GM12878 (cell line): ENCODE results near the gene RPS6KL1. TPM values are rescaled to one million over a fixed set of nuclear protein-coding genes. Genes with fewer than 3 reads are reported as not detected.

Experiments used
- ATAC-seq: fragments of 200-7000 bp; cut with Tn5 transposase; 3 replicates; pipeline ENCODE4 v1.9.1; 2020; ENCODE audit warnings: mild to moderate bottlenecking, moderate library complexity
- BruUV-seq: library from RNA; stranded (reverse); fragments of 400-500 nt; replicated peaks from 2 replicates; lab custom pipeline; 2021; lab: Mats Ljungman, UMichigan
- CTCF ChIA-PET: fragments of 300-600 bp; sonication (Branson Sonifier 250); formaldehyde crosslinking; extraction: SDS; loops from one replicate; lab custom pipeline; 2021; ENCODE audit warnings: inconsistent platforms; lab: Yijun Ruan, JAX
- POLR2A ChIA-PET: fragments of 350-600 bp; formaldehyde crosslinking; extraction: SDS; loops from one replicate; lab custom pipeline; 2021; ENCODE audit warnings: inconsistent platforms; lab: Charles Lee
- RAD21 ChIA-PET: fragments of 300-600 bp; sonication (Branson Sonifier 250); formaldehyde crosslinking; loops from one replicate; lab custom pipeline; 2023; ENCODE audit warnings: antibody characterized with exemption; ENCODE audit not compliant: unreplicated experiment; lab: Charles Lee
- SMC1A ChIA-PET: fragments of 300-600 bp; sonication (Branson Sonifier 250); formaldehyde crosslinking; loops from one replicate; lab custom pipeline; 2023; ENCODE audit not compliant: unreplicated experiment, uncharacterized antibody; lab: Charles Lee
- DNase-seq: peaks from one replicate; pipeline ENCODE4 v3.0.0-alpha.2; 2011; ENCODE audit warnings: low read depth, low spot score
- FAIRE-seq: peaks from 3 replicates; lab custom pipeline; 2011; peaks lifted over from hg19 to GRCh38; lab: Jason Lieb, UNC
- H2AFZ ChIP-seq: 2 replicates; pipeline ENCODE4 v1.6.0; 2011; ENCODE audit warnings: low read depth, low read length, control low read depth; ENCODE audit not compliant: control insufficient read depth
- H3K27ac ChIP-seq: 2 replicates; pipeline ENCODE4 v1.5.1; 2011; ENCODE audit warnings: control low read depth; ENCODE audit not compliant: control insufficient read depth, insufficient read depth
- H3K27me3 ChIP-seq, 2 experiments: replicated peaks in 1 of 2; 2 replicates each; pipeline versions ENCODE4 v1.6.0 to v1.6.1; 2011; ENCODE audit warnings: low read length in 1 of 2; ENCODE audit not compliant: control insufficient read depth in 2 of 2, insufficient read depth in 2 of 2
- H3K36me3 ChIP-seq, 2 experiments: 2 replicates each; pipeline ENCODE4 v1.5.1; 2011; ENCODE audit warnings: low read length in 1 of 2; ENCODE audit not compliant: control insufficient read depth in 2 of 2, insufficient read depth in 2 of 2
- H3K4me1 ChIP-seq: 2 replicates; pipeline ENCODE4 v1.6.1; 2011; ENCODE audit warnings: mild to moderate bottlenecking, low read length, moderate library complexity, mixed read lengths; ENCODE audit not compliant: control insufficient read depth, insufficient read depth
- H3K4me2 ChIP-seq: 2 replicates; pipeline ENCODE4 v1.6.0; 2011; ENCODE audit warnings: control low read depth; ENCODE audit not compliant: control insufficient read depth, insufficient read depth
- H3K4me3 ChIP-seq: fragments of 200-600 bp; sonication (generic); 2 replicates; pipeline ENCODE4 v1.5.1; 2016
- H3K79me2 ChIP-seq: 2 replicates; pipeline ENCODE4 v1.6.0; 2011; ENCODE audit warnings: low read length; ENCODE audit not compliant: control insufficient read depth, insufficient read depth
- H3K9ac ChIP-seq: 2 replicates; pipeline ENCODE4 v1.8.0; 2011; ENCODE audit warnings: low read length, control low read depth, mixed read lengths; ENCODE audit not compliant: control insufficient read depth, insufficient read depth
- H3K9me3 ChIP-seq: replicated peaks from 3 replicates; pipeline ENCODE4 v1.5.1; 2011; ENCODE audit warnings: mild to moderate bottlenecking, low read length; ENCODE audit not compliant: control insufficient read depth, insufficient read depth
- H4K20me1 ChIP-seq: 2 replicates; pipeline ENCODE4 v1.6.0; 2011; ENCODE audit not compliant: control insufficient read depth, insufficient read depth
- ELK1 ChIP-seq: IDR thresholded peaks from 2 replicates; pipeline ENCODE4 v1.6.1; 2012; ENCODE audit warnings: low read depth, low read length, improper control_type of control experiment
- HDGF ChIP-seq: fragments of 450-650 bp; IDR thresholded peaks from 2 replicates; pipeline ENCODE4 v1.6.1; 2016; ENCODE audit warnings: antibody characterized with exemption
- IKZF1 ChIP-seq: fragments of 450-650 bp; conservative IDR thresholded peaks from 2 replicates; pipeline ENCODE4 v1.6.1; 2017; ENCODE audit warnings: antibody characterized with exemption, mild to moderate bottlenecking
- NR2C2 ChIP-seq: IDR thresholded peaks from 2 replicates; pipeline ENCODE4 v1.6.1; 2011; ENCODE audit warnings: borderline replicate concordance, low read depth; ENCODE audit not compliant: control insufficient read depth, insufficient read length
- RB1 ChIP-seq: fragments of 450-650 bp; formaldehyde crosslinking; IDR thresholded peaks from 2 replicates; pipeline ENCODE4 v1.6.1; 2017; ENCODE audit warnings: mild to moderate bottlenecking, borderline replicate concordance
- WGBS: methylation state at CpG from one replicate; pipeline ENCODE4 v1.1.6; 2016; ENCODE audit warnings: low lambda C conversion rate; ENCODE audit not compliant: insufficient replicate concordance, insufficient coverage; ENCODE audit errors: missing lambda C conversion rate; 5-methylcytosine and 5-hydroxymethylcytosine counted together
- in situ Hi-C: fragments of 300-500 bp; cut with MboI; formaldehyde crosslinking; loops from 9 replicates; pipeline ENCODE4 v1.14.3; 2018; ENCODE audit warnings: mixed read lengths
- intact Hi-C: fragments of 100-400 bp; cut with micrococcal nuclease; formaldehyde crosslinking; loops from one replicate; pipeline ENCODE4 v1.14.2; 2022; ENCODE audit not compliant: unreplicated experiment
- polyA plus RNA-seq, 11 experiments: library from polyadenylated mRNA; depleted of rRNA in 4 of 11; unstranded in 6 of 11; stranded (reverse) in 5 of 11; fragments of >200 nt; fragmentation: Nextera tagmentation in 4 of 11; fragmentation: Illumina TruSeq in 1 of 11; extraction: Ambion mirVana in 4 of 11; extraction: Trizol in 1 of 11; gene quantifications; 1 replicate in 1 of 11; 2 replicates in 10 of 11; pipeline versions ENCODE4 v1.2.1 to v1.2.3, GENCODE V29; 2011 to 2016; ENCODE audit warnings: inconsistent platforms in 2 of 11, missing spikeins in 2 of 11, low read depth in 1 of 11
- total RNA-seq, 4 experiments: library from RNA; depleted of rRNA in 3 of 4; stranded (reverse); fragments of >200 nt in 3 of 4; fragmentation: Illumina TruSeq in 1 of 4; extraction: Trizol in 1 of 4; gene quantifications; 2 replicates each; pipeline versions ENCODE4 v1.2.1 to v1.2.3, GENCODE V29; 2013 to 2021

Gene RPS6KL1
- total and polyA plus RNA-seq, 10 of the 15 experiments (the other 5 are each of a cell fraction or from before 2014, with no cell fraction given): 0.04 to 4.2 (median 2.0) TPM

GRCh38 chr14:74946659-74947281, 23.7 kb upstream of the RPS6KL1 start:
- Histone ChIP-seq H3K9ac (no peak overlapping the region), H3K4me3 (no peak overlapping the region), H3K27me3 (no peaks in the 10 kb centered on the region), H3K4me2 (no peak overlapping the region), H3K79me2 (no peaks in the 10 kb centered on the region), H3K9me3 (no peaks in the 10 kb centered on the region), H3K27ac (no peak overlapping the region), H3K36me3 (no peaks in the 10 kb centered on the region), H3K4me1 (peaks cover 16% of the 10 kb centered on the region), H4K20me1 (no peaks in the 10 kb centered on the region), H2AFZ (peak overlapping the region; percentile 46; the same call in 1 of the 2 replicates)
- ChIA-PET RAD21 (interaction anchor here (0.5 to 2.6 kb wide), 5 partner anchors 57 to 142 kb away, joined by 3 to 17 read pairs (median 3); no protein-coding TSS in a partner anchor), SMC1A (interaction anchor here (0.8 to 6.1 kb wide), 8 partner anchors 16 to 177 kb away, joined by 3 to 32 read pairs (median 3); partner anchors contain the start of gene ACYP1), POLR2A (interaction anchor here (0.8 to 1.0 kb wide), 2 partner anchors 17 to 117 kb away, joined by 3 read pairs; partner anchors contain the start of gene ACYP1), CTCF (interaction anchor here (1.0 to 9.1 kb wide), 23 partner anchors 8 to 356 kb away, joined by 3 to 129 read pairs (median 6); partner anchors contain the start of genes EIF2B2 and ZC2HC1C)
- intact Hi-C loops: loop anchor here (1.0 to 10.0 kb wide), 3 partner anchors 32 to 358 kb away; no protein-coding TSS in a partner anchor
- ATAC-seq: no peak
- WGBS: 18% methylated on average over 5 of the region's 5 CpGs
- no TSS peak for BruUV-seq
- no peak for FAIRE-seq
- in situ Hi-C loops: no loop called here
- TF ChIP-seq NR2C2 (no peak), ELK1 (no peak), IKZF1 (0 out of 2 replicates have a peak, but pooled peaks have one; percentile 7), HDGF (0 out of 2 replicates have a peak, but pooled peaks have one; percentile 44), RB1 (no peak)
- DNase-seq: no peak
